HepG2 (cell line): ENCODE measurements around the gene MAP2K7. TPM values are rescaled to one million over a fixed set of nuclear protein-coding genes. Genes with fewer than 3 reads are reported as not detected.

Experiments
- ATAC-seq: fragments of 200-7000 bp; cut with Tn5 transposase; 3 replicates; pipeline ENCODE4 v1.9.1; 2020; ENCODE audit warnings: mild to moderate bottlenecking, moderate library complexity
- BruUV-seq: library from RNA; stranded (reverse); fragments of 400-500 nt; replicated peaks from 2 replicates; lab custom pipeline; 2021; lab: Mats Ljungman, UMichigan
- CTCF ChIA-PET: fragments of 300-600 bp; formaldehyde crosslinking; extraction: SDS; loops from one replicate; lab custom pipeline; 2021; ENCODE audit warnings: low total read pairs, inconsistent platforms, low intra/inter-chr PET ratio; lab: Yijun Ruan, JAX
- POLR2A ChIA-PET: fragments of 350-600 bp; sonication (Branson Sonifier 250); formaldehyde crosslinking; loops from one replicate; lab custom pipeline; 2020; ENCODE audit warnings: antibody characterized with exemption, inconsistent platforms; lab: Yijun Ruan, JAX
- DNase-seq: peaks from one replicate; pipeline ENCODE4 v3.0.0-alpha.2; 2015; ENCODE audit warnings: low spot score
- FAIRE-seq: peaks from 3 replicates; lab custom pipeline; 2011; peaks lifted over from hg19 to GRCh38; lab: Jason Lieb, UNC
- H2AFZ ChIP-seq: one replicate; pipeline ENCODE4 v1.6.1; 2011; ENCODE audit warnings: low read length, inconsistent platforms
- H3K27ac ChIP-seq: fragments of 300-600 bp; 3 replicates; pipeline ENCODE4 v1.8.0; 2011; ENCODE audit warnings: mixed run types, mild to moderate bottlenecking, mixed read lengths, low read length, inconsistent platforms; ENCODE audit not compliant: insufficient read depth; ENCODE audit errors: extremely low read length
- H3K27me3 ChIP-seq, 2 experiments: fragments of 200-600 bp in 1 of 2; 2 replicates in 1 of 2; 3 replicates in 1 of 2; pipeline versions ENCODE4 v1.6.0 to v1.8.0; 2011; ENCODE audit warnings: low read length in 2 of 2, mild to moderate bottlenecking in 2 of 2, moderate library complexity in 2 of 2, inconsistent platforms in 1 of 2; ENCODE audit not compliant: insufficient read depth in 2 of 2, control insufficient read depth in 1 of 2
- H3K36me3 ChIP-seq, 2 experiments: fragments of 200-600 bp in 1 of 2; replicated peaks in 1 of 2; 2 replicates in 1 of 2; 3 replicates in 1 of 2; pipeline versions ENCODE4 v1.5.1 to v1.8.0; 2011; ENCODE audit warnings: low read length in 2 of 2, inconsistent platforms in 1 of 2; ENCODE audit not compliant: insufficient read depth in 2 of 2, control insufficient read depth in 1 of 2
- H3K4me1 ChIP-seq: 2 replicates; pipeline ENCODE4 v1.5.1; 2012; ENCODE audit warnings: low read length, inconsistent platforms; ENCODE audit not compliant: insufficient read depth
- H3K4me2 ChIP-seq: 2 replicates; pipeline ENCODE4 v1.6.0; 2011; ENCODE audit warnings: low read depth, low read length, inconsistent platforms
- H3K4me3 ChIP-seq, 3 experiments: fragments of 200-600 bp in 1 of 3; sonication (generic), shearing (Covaris generic) in 1 of 3; replicated peaks in 1 of 3; 2 replicates each; pipeline ENCODE4 v1.5.1; 2011 to 2016; ENCODE audit warnings: low read length in 3 of 3, inconsistent platforms in 2 of 3, low read depth in 2 of 3, mild to moderate bottlenecking in 2 of 3, control low read depth in 1 of 3, mixed read lengths in 1 of 3; ENCODE audit not compliant: insufficient read depth in 1 of 3
- H3K79me2 ChIP-seq: one replicate; pipeline ENCODE4 v1.6.1; 2011; ENCODE audit warnings: low read length, inconsistent platforms; ENCODE audit not compliant: insufficient read depth
- H3K9ac ChIP-seq: 2 replicates; pipeline ENCODE4 v1.6.0; 2011; ENCODE audit warnings: mild to moderate bottlenecking, low read depth, low read length, inconsistent platforms; ENCODE audit not compliant: insufficient read depth
- H3K9me3 ChIP-seq: 2 replicates; pipeline ENCODE4 v1.5.1; 2012; ENCODE audit warnings: mild to moderate bottlenecking, low read length
- H4K20me1 ChIP-seq: 2 replicates; pipeline ENCODE4 v1.6.0; 2011; ENCODE audit warnings: inconsistent platforms, mild to moderate bottlenecking, low read length, moderate library complexity; ENCODE audit not compliant: insufficient read depth
- FUBP1 ChIP-seq: sonication (generic); formaldehyde crosslinking; IDR thresholded peaks from 2 replicates; pipeline ENCODE4 v1.5.1; 2020; ENCODE audit warnings: missing genetic modification reagents, mild to moderate bottlenecking, borderline replicate concordance
- GMEB2 ChIP-seq: IDR thresholded peaks from 2 replicates; pipeline ENCODE4 v1.6.1; 2016; ENCODE audit warnings: missing biosample characterization, missing genetic modification reagents, low read depth
- HOMEZ ChIP-seq: IDR thresholded peaks from 2 replicates; pipeline ENCODE4 v1.6.1; 2016; ENCODE audit warnings: low read depth
- MXI1 ChIP-seq: IDR thresholded peaks from 3 replicates; pipeline ENCODE4 v1.6.1; 2012; ENCODE audit warnings: low read depth, low read length, inconsistent platforms, borderline replicate concordance
- SIN3A ChIP-seq: IDR thresholded peaks from 2 replicates; pipeline ENCODE4 v1.6.1; 2011; ENCODE audit warnings: low read depth, mild to moderate bottlenecking, control low read depth, low read length, borderline replicate concordance
- THAP9 ChIP-seq: sonication (generic); formaldehyde crosslinking; IDR thresholded peaks from 2 replicates; pipeline ENCODE4; 2020; ENCODE audit warnings: missing genetic modification reagents, mild to moderate bottlenecking, borderline replicate concordance
- YY1 ChIP-seq: IDR thresholded peaks from 2 replicates; pipeline ENCODE4 v1.6.1; 2011; ENCODE audit warnings: low read length, low read depth, moderate library complexity, mild to moderate bottlenecking; ENCODE audit not compliant: insufficient read depth, insufficient replicate concordance
- WGBS: methylation state at CpG from one replicate; pipeline ENCODE4 v1.1.6; 2017; ENCODE audit warnings: low lambda C conversion rate; 5-methylcytosine and 5-hydroxymethylcytosine counted together
- in situ Hi-C: cut with HindIII; loops from 2 replicates; pipeline ENCODE4 v1.10.0; 2017; ENCODE audit warnings: low pct_unique_long_range_greater_than_20kb; ENCODE audit not compliant: extremely low pct_ligation_motif_present
- intact Hi-C: fragments of 100-400 bp; cut with micrococcal nuclease; formaldehyde crosslinking; loops from one replicate; pipeline ENCODE4 v1.10.0; 2022; ENCODE audit not compliant: unreplicated experiment
- polyA plus RNA-seq, 8 experiments: library from polyadenylated mRNA; depleted of rRNA in 3 of 8; stranded (reverse) in 7 of 8; unstranded in 1 of 8; fragments of >200 nt; fragmentation: Illumina TruSeq in 4 of 8; extraction: Trizol in 4 of 8; gene quantifications; 2 replicates each; pipeline versions ENCODE4 v1.2.1 to v1.2.3, GENCODE V29; 2011 to 2016; ENCODE audit warnings: low read depth in 4 of 8, missing spikeins in 1 of 8, mixed read lengths in 1 of 8; ENCODE audit not compliant: insufficient read depth in 1 of 8
- total RNA-seq, 5 experiments: library from RNA; depleted of rRNA; stranded (reverse); fragments of >200 nt; fragmentation: Illumina TruSeq; extraction: Trizol; gene quantifications; 2 replicates each; pipeline ENCODE4 v1.2.3, GENCODE V29; 2016; ENCODE audit warnings: low read depth in 1 of 5

MAP2K7 gene
- total and polyA plus RNA-seq, 2 of the 13 experiments (the other 11 are each of a cell fraction or from before 2014, with no cell fraction given) = 9.0 to 10.8 TPM

DNA sequence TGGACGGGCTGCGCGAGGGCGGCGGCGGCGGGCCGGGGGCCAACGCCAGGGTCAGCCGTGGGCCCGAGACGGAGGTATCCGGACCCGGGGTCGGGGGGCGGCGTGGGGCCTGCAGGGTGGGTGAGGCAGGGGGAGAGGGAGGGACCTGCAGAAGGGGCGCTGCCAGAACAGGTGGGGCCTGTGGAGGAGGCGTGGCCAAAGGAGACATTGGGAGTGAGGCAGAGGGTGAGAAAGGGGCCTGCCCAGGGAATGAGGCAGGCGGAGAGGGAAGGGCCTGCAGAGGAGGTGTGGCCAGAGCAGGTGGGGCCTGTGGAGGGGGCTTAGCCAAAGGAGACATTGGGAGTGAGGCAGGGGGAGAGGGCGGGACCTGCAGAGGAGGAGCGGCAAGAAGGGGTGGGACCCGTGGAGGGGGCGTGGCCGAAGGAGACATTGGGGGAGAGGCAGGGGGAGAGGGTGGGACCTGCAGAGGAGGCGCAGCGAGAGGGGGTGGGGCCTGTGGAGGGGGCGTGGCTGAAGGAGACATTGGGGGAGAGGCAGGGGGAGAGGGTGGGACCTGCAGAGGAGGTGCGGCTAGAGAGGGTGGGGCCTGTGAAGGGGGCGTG, 33.7 kb upstream of the MAP2K7 start:
- ChIA-PET POLR2A (interaction anchor here (1.0 to 3.3 kb wide), 11 partner anchors 9 to 73 kb away, joined by 3 to 67 read pairs (median 15); partner anchors contain the start of genes LRRC8E, MAP2K7, SNAPC2 and TIMM44), CTCF (interaction anchor here (1.1 to 1.2 kb wide), 2 partner anchors 17 to 33 kb away, joined by 4 to 5 read pairs; partner anchors contain the start of gene MAP2K7)
- no peak overlapping the region for H2AFZ ChIP-seq
- H3K4me2 ChIP-seq = peak overlapping the region; percentile 95
- BruUV-seq = no TSS peak
- H3K4me3 ChIP-seq = peak overlapping the region; percentile 53 to 74 (median 65)
- peak; percentile 87 for DNase-seq
- intact Hi-C loops (loop anchor here (10.0 kb wide), 1 partner anchor 1135 kb away; the partner anchor contains the start of genes GPR108 and TRIP10), in situ Hi-C loops (no loop called here)
- peaks cover 0 to 4% of the 10 kb centered on the region in 2 experiments; a peak in 1 of 5 replicates for H3K27me3 ChIP-seq
- H4K20me1 ChIP-seq = no peaks in the 10 kb centered on the region; the same call in 1 of the 2 replicates
- WGBS = 2% methylated on average over 30 of the region's 30 CpGs
- no peak for FAIRE-seq
- H3K4me1 ChIP-seq = peaks cover 65% of the 10 kb centered on the region
- peak overlapping the region; percentile 62 for H3K9ac ChIP-seq
- no peaks in the 10 kb centered on the region for H3K79me2 ChIP-seq
- peak; percentile 46 for ATAC-seq
- no peaks in the 10 kb centered on the region for H3K36me3 ChIP-seq
- H3K27ac ChIP-seq = peak overlapping the region; percentile 78
- no peaks in the 10 kb centered on the region for H3K9me3 ChIP-seq
- peak; percentile 3 for TF ChIP-seq YY1
- TF ChIP-seq FUBP1 (CRISPR knock-in tag) = no peak
- TF ChIP-seq THAP9 (CRISPR knock-in tag) = peak; percentile 75; the same call in 1 of the 2 replicates
- no peak for TF ChIP-seq GMEB2
- TF ChIP-seq HOMEZ (CRISPR knock-in tag) = peak; percentile 85; the same call in 1 of the 2 replicates
- TF ChIP-seq MXI1 = 0 out of 3 replicates have a peak, but pooled peaks have one; percentile 6
- TF ChIP-seq SIN3A = 0 out of 2 replicates have a peak, but pooled peaks have one; percentile 13
